Osteoblast (primary cell): Measurements from ENCODE around the gene LAMA5. TPM values are rescaled to one million over a fixed set of nuclear protein-coding genes. Genes with fewer than 3 reads are reported as not detected.
A peak's percentile ranks its signal among the peaks of the same experiment; 100 is the strongest.

Source experiments
- DNase-seq: peaks from one replicate; pipeline ENCODE4 v3.0.0; 2011; ENCODE audit warnings: low spot score, mixed read lengths; ENCODE audit not compliant: insufficient read length; ENCODE audit errors: missing footprints
- H2AFZ ChIP-seq: 2 replicates; pipeline ENCODE4 v1.6.0; 2011; ENCODE audit warnings: mild to moderate bottlenecking, low read length
- H3K27ac ChIP-seq: 2 replicates; pipeline ENCODE4 v1.5.1; 2011; ENCODE audit warnings: mild to moderate bottlenecking, low read depth, low read length, moderate library complexity
- H3K27me3 ChIP-seq: 2 replicates; pipeline ENCODE4 v1.6.0; 2012; ENCODE audit warnings: mild to moderate bottlenecking, control low read depth, inconsistent platforms, low read length, moderate library complexity; ENCODE audit not compliant: insufficient read depth
- H3K36me3 ChIP-seq: 2 replicates; pipeline ENCODE4 v1.5.1; 2011; ENCODE audit warnings: mild to moderate bottlenecking, low read length, control low read depth, moderate library complexity; ENCODE audit not compliant: insufficient read depth
- H3K4me1 ChIP-seq: 2 replicates; pipeline ENCODE4 v1.5.1; 2011; ENCODE audit warnings: mild to moderate bottlenecking, low read length, control low read depth, moderate library complexity; ENCODE audit not compliant: insufficient read depth
- H3K4me2 ChIP-seq: 2 replicates; pipeline ENCODE4 v1.6.0; 2011; ENCODE audit warnings: mild to moderate bottlenecking, low read length; ENCODE audit not compliant: insufficient read depth
- H3K4me3 ChIP-seq: fragments of 200-600 bp; sonication (generic); 3 replicates; pipeline ENCODE4 v1.5.1; 2012; ENCODE audit warnings: mild to moderate bottlenecking, low read length, inconsistent platforms; ENCODE audit not compliant: insufficient read depth
- H3K79me2 ChIP-seq: 2 replicates; pipeline ENCODE4 v1.6.0; 2012; ENCODE audit warnings: mild to moderate bottlenecking, low read length, control low read depth, inconsistent platforms; ENCODE audit not compliant: insufficient read depth
- H3K9me3 ChIP-seq: 2 replicates; pipeline ENCODE4 v1.5.1; 2011; ENCODE audit warnings: low read depth, low read length, control low read depth
- H4K20me1 ChIP-seq: 2 replicates; pipeline ENCODE4 v1.6.0; 2012; ENCODE audit warnings: mild to moderate bottlenecking, low read length, control low read depth; ENCODE audit not compliant: insufficient read depth
- total RNA-seq: library from RNA; depleted of rRNA; stranded (reverse); fragments of >200 nt; gene quantifications from 2 replicates; pipeline ENCODE4 v1.2.3, GENCODE V29; 2012
- TF ChIP-seq, protein P1 (sequence below): IDR thresholded peaks from 2 replicates; pipeline ENCODE4 v1.5.1; 2011; ENCODE audit warnings: mild to moderate bottlenecking, low read depth, low read length, moderate library complexity; ENCODE audit errors: extremely low read depth

Gene LAMA5
- total RNA-seq, 1 donor = 2.2 TPM

DNA sequence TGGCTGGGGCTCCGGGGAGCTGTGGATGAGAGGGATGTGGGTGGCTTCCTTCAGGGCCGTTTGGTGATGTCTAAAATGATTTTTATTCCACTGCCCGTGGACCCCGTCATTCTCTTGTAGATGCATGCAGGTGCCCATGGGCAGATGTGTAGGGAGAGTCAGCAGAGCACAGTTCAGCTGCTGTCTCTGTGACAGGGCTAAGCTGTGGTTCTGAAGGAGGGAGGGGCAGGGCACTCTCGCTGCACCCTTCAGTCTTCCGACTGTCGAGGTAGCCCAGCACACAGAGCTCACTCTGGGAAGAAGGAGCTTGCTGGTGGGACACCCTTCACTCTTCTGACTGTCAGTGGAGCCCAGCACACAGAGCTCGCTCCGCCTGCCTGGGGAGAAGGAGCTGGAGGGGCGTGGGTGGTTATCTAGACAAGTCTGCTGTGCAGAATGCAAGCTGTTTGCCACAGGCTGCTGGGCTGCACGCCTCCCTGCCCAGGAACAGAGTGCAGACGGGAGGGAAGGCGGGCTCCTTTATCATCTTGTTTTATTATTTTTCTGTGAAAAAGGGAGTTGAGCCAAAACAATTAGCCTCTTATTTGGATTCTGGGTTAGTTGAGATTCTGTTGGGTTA, 92.7 kb downstream of the LAMA5 start:
- no peaks in the 10 kb centered on the region for H3K4me1 ChIP-seq
- no peaks in the 10 kb centered on the region for H3K27me3 ChIP-seq
- no peak overlapping the region for H3K4me2 ChIP-seq
- H2AFZ ChIP-seq = no peak overlapping the region
- H3K4me3 ChIP-seq = no peak overlapping the region
- no peaks in the 10 kb centered on the region for H3K9me3 ChIP-seq
- peaks cover 21% of the 10 kb centered on the region for H3K36me3 ChIP-seq
- H3K27ac ChIP-seq = no peak overlapping the region
- H4K20me1 ChIP-seq = peaks cover 18% of the 10 kb centered on the region
- peak; percentile 43 for DNase-seq
- H3K79me2 ChIP-seq = peaks cover 2% of the 10 kb centered on the region
- TF ChIP-seq, protein P1, sequence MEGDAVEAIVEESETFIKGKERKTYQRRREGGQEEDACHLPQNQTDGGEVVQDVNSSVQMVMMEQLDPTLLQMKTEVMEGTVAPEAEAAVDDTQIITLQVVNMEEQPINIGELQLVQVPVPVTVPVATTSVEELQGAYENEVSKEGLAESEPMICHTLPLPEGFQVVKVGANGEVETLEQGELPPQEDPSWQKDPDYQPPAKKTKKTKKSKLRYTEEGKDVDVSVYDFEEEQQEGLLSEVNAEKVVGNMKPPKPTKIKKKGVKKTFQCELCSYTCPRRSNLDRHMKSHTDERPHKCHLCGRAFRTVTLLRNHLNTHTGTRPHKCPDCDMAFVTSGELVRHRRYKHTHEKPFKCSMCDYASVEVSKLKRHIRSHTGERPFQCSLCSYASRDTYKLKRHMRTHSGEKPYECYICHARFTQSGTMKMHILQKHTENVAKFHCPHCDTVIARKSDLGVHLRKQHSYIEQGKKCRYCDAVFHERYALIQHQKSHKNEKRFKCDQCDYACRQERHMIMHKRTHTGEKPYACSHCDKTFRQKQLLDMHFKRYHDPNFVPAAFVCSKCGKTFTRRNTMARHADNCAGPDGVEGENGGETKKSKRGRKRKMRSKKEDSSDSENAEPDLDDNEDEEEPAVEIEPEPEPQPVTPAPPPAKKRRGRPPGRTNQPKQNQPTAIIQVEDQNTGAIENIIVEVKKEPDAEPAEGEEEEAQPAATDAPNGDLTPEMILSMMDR = no peak

GRCh38 chr20:62273416-62273815, 93.7 kb downstream of the LAMA5 start:
- TF ChIP-seq, protein P1 = no peak
- Histone ChIP-seq H3K79me2 (peaks cover 2% of the 10 kb centered on the region), H3K27me3 (no peaks in the 10 kb centered on the region), H3K4me1 (no peaks in the 10 kb centered on the region), H2AFZ (no peak overlapping the region), H3K36me3 (peaks cover 17% of the 10 kb centered on the region), H4K20me1 (peaks cover 21% of the 10 kb centered on the region), H3K27ac (no peak overlapping the region), H3K4me3 (no peak overlapping the region), H3K9me3 (no peaks in the 10 kb centered on the region), H3K4me2 (no peak overlapping the region)
- peak; percentile 30 for DNase-seq

GRCh38 chr20:62272200-62272599, 94.9 kb downstream of the LAMA5 start:
- no peaks in the 10 kb centered on the region for H3K27me3 ChIP-seq
- TF ChIP-seq, protein P1 = no peak
- no peak overlapping the region for H3K4me3 ChIP-seq
- H2AFZ ChIP-seq = no peak overlapping the region
- DNase-seq = peak; percentile 10
- peaks cover 18% of the 10 kb centered on the region for H3K36me3 ChIP-seq
- H3K4me2 ChIP-seq = no peak overlapping the region
- H3K27ac ChIP-seq = no peak overlapping the region
- no peaks in the 10 kb centered on the region for H3K4me1 ChIP-seq
- peaks cover 3% of the 10 kb centered on the region for H3K79me2 ChIP-seq
- no peaks in the 10 kb centered on the region for H3K9me3 ChIP-seq
- peaks cover 19% of the 10 kb centered on the region for H4K20me1 ChIP-seq

GRCh38 chr20:62269871-62270270, 97.2 kb downstream of the LAMA5 start:
- no peak overlapping the region for H3K27ac ChIP-seq
- peaks cover 19% of the 10 kb centered on the region for H4K20me1 ChIP-seq
- no peak overlapping the region for H2AFZ ChIP-seq

More at GRCh38 chr20:62269871-62270270, 97.2 kb downstream of the LAMA5 start:
- TF ChIP-seq, protein P1 = no peak
- Histone ChIP-seq H3K4me1 (no peaks in the 10 kb centered on the region), H3K9me3 (no peaks in the 10 kb centered on the region), H3K79me2 (peaks cover 7% of the 10 kb centered on the region), H3K4me2 (no peak overlapping the region), H3K36me3 (peaks cover 37% of the 10 kb centered on the region), H3K27me3 (no peaks in the 10 kb centered on the region), H3K4me3 (no peak overlapping the region)
- DNase-seq = peak; percentile 68
